Fibroblast of villous mesenchyme (primary cell): ENCODE measurements around the gene BDNF. TPM values are rescaled to one million over a fixed set of nuclear protein-coding genes. Genes with fewer than 3 reads are reported as not detected.

Experiments
- DNase-seq: peaks from one replicate; pipeline ENCODE4 v3.0.0-alpha.2; 2010; ENCODE audit warnings: low read depth
- H3K4me3 ChIP-seq: 2 replicates; pipeline ENCODE4 v1.5.1; 2011; ENCODE audit warnings: low read depth, mild to moderate bottlenecking, low read length
- CTCF ChIP-seq: IDR thresholded peaks from 2 replicates; pipeline ENCODE4 v1.5.1; 2012; ENCODE audit warnings: low read depth, mild to moderate bottlenecking, low read length; ENCODE audit not compliant: insufficient read depth
- total RNA-seq: library from RNA; depleted of rRNA; stranded (reverse); fragments of >200 nt; gene quantifications from 2 replicates; pipeline ENCODE4 v1.2.3, GENCODE V29; 2012

Gene BDNF
- total RNA-seq, 1 donor: 25.5 TPM

GRCh38 chr11:27705873-27706820 lies 5.9 kb upstream of the BDNF start:
- DNase-seq: peak; percentile 69
- peak; percentile 71 for TF ChIP-seq CTCF
- H3K4me3 ChIP-seq: no peak overlapping the region

- H3K4me3 ChIP-seq: no peak overlapping the region
- peak; percentile 56 for DNase-seq
- TF ChIP-seq CTCF: no peak
Observed at GRCh38 chr11:27703481-27703880, 3.2 kb upstream of the BDNF start.

GRCh38 chr11:27702811-27703210 lies 2.6 kb upstream of the BDNF start:
- no peak for DNase-seq
- H3K4me3 ChIP-seq: no peak overlapping the region
- no peak for TF ChIP-seq CTCF

DNA sequence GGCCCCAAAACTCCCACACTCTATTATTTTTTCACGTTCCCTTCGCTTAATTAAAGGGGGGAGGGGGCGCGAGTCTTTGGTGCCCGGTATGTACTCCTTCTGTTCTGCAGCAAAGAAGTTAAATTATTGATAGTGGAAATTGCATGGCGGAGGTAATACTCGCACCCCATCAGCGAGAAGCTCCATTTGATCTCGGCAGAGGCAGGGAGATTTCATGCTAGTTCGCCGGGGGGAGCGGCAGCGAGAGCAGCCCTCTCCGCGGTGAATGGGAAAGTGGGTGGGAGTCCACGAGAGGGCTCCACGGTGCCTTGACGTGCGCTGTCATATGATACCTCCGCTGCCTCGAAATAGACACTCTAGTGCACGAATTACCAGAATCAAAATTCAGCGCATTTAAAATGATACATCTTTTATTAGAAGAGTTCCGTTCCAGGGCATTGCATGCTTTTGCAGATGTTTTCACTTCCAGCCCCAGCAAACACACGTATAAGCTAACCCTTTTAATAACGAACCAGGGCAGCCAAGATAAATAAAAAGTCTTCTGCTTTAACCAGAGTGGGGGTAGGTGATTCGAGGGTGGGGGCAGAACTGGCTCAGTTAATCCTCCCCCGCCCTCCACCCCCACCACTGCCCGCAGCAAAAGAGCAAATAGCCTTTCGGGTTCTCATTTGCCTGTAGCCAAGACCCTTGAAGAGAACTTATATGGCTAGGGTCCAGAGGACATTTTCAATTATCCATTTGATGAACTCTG lies 1.3 kb upstream of the BDNF start:
- peak; percentile 82 for DNase-seq
- peak overlapping the region; percentile 93 for H3K4me3 ChIP-seq
- TF ChIP-seq CTCF: peak; percentile 39

DNA sequence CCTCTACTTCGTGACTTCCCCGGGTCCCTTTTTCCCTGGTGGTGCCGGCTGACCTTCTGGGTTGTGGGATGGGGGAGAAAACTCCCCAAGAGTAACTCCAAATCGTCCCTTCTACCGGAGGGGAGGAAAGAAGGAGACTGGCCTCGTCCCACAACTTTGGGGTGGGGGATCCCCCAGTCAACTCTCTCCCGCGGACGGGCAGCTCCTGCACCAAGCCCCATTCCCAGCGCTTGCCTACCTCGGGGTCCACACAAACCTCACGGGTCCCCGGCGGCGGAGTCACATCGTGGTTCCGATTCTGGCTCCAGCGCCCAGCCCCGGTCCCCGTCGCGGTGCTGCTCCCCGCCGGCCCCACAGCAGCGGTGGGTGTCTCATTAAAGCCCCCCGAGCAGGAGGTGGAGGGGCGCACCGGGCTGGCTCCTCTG lies 317 bp downstream of the BDNF start:
- peak overlapping the region; percentile 93 for H3K4me3 ChIP-seq
- TF ChIP-seq CTCF: no peak
- no peak for DNase-seq

DNA sequence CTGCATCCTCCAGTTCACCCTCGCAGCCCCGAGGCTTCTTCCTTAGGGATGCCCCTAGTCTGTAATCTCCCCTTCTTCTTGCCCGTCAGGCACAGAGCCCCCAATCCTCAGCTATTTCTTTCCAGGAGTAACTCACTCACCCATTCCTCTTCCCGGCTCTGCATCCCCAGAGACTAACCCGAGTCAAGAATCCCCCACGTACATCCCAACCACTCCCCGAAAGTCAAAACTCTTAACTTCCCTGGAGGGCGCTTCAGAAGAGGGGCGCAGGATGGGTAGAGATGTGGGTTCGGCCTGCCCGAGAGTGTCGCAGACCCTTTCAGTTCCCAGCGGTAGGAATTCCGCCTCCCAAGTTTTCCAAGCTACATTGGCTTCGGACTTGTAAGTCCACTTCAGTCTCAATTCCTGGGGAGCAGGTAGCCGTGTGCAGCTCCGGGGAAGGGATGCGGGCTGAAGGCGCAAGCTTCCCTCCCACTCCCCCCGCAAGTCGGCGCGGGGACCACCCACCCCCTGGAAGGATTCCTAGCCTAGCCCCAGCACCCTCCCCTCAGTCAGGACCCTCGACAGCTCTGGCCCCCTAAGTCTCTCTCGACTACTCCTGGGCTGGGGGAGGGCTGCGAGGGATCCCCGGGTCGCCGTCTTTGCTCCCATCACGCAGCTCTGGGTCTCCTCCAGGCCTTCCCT lies 871 bp downstream of the BDNF start:
- TF ChIP-seq CTCF: no peak
- peak; percentile 59 for DNase-seq
- peak overlapping the region; percentile 93 for H3K4me3 ChIP-seq
